IMR-90 (cell line): ENCODE results near the gene BAIAP2L1. TPM values are rescaled to one million over a fixed set of nuclear protein-coding genes. Genes with fewer than 3 reads are reported as not detected.

Experiments used
- ATAC-seq: fragments of 200-7000 bp; cut with Tn5 transposase; 2 replicates; pipeline ENCODE4 v1.9.1; 2020; ENCODE audit warnings: low read depth, mild to moderate bottlenecking, moderate library complexity
- BruUV-seq: library from RNA; stranded (reverse); fragments of 400-500 nt; replicated peaks from 2 replicates; lab custom pipeline; 2021; lab: Mats Ljungman, UMichigan
- CTCF ChIA-PET: fragments of 300-600 bp; formaldehyde crosslinking; extraction: SDS; loops from one replicate; lab custom pipeline; 2021; ENCODE audit warnings: antibody characterized with exemption; lab: Yijun Ruan, JAX
- POLR2A ChIA-PET: fragments of 300-600 bp; sonication (Branson Sonifier 250); formaldehyde crosslinking; loops from one replicate; lab custom pipeline; 2022; ENCODE audit warnings: antibody characterized with exemption; ENCODE audit not compliant: unreplicated experiment; lab: Charles Lee
- DNase-seq: peaks from one replicate; pipeline ENCODE4 v3.0.0; 2013
- H2AFZ ChIP-seq: replicated peaks from 2 replicates; pipeline ENCODE3; 2013; ENCODE audit warnings: low read length, mild to moderate bottlenecking; ENCODE audit not compliant: poor library complexity
- H2AK5ac ChIP-seq: 2 replicates; pipeline ENCODE4 v1.6.1; 2013; ENCODE audit warnings: low read depth, low read length, inconsistent platforms
- H2AK9ac ChIP-seq: replicated peaks from 2 replicates; pipeline ENCODE3; 2013; ENCODE audit warnings: mild to moderate bottlenecking, low read depth, low read length, moderate library complexity; ENCODE audit not compliant: poor library complexity
- H2BK120ac ChIP-seq: 2 replicates; pipeline ENCODE4 v1.6.1; 2013; ENCODE audit warnings: low read depth, low read length, inconsistent platforms
- H2BK15ac ChIP-seq: 3 replicates; pipeline ENCODE4 v1.6.1; 2013; ENCODE audit warnings: low read depth, low read length, inconsistent platforms
- H2BK20ac ChIP-seq: 2 replicates; pipeline ENCODE4 v1.6.1; 2013; ENCODE audit warnings: low read depth, mild to moderate bottlenecking, inconsistent platforms, low read length, moderate library complexity
- H2BK5ac ChIP-seq: 2 replicates; pipeline ENCODE4 v1.6.1; 2013; ENCODE audit warnings: mild to moderate bottlenecking, low read depth, low read length, inconsistent platforms; ENCODE audit not compliant: poor library complexity, severe bottlenecking
- H3K14ac ChIP-seq: replicated peaks from 2 replicates; pipeline ENCODE4 v1.6.1; 2013; ENCODE audit warnings: low read depth, low read length, inconsistent platforms
- H3K18ac ChIP-seq: 2 replicates; pipeline ENCODE4 v1.6.1; 2013; ENCODE audit warnings: low read depth, low read length, control low read depth
- H3K23ac ChIP-seq: 2 replicates; pipeline ENCODE4 v1.6.1; 2013; ENCODE audit warnings: low read depth, low read length, inconsistent platforms
- H3K27ac ChIP-seq: 2 replicates; pipeline ENCODE4 v1.5.1; 2013; ENCODE audit warnings: mild to moderate bottlenecking, control low read depth, low read length; ENCODE audit not compliant: insufficient read depth
- H3K27me3 ChIP-seq: 2 replicates; pipeline ENCODE4 v1.6.1; 2013; ENCODE audit warnings: low read length; ENCODE audit not compliant: control insufficient read depth, insufficient read depth
- H3K36me3 ChIP-seq: 2 replicates; pipeline ENCODE4 v1.6.1; 2013; ENCODE audit warnings: low read length, mixed read lengths; ENCODE audit not compliant: control insufficient read depth, insufficient read depth
- H3K4ac ChIP-seq: 2 replicates; pipeline ENCODE4 v1.6.1; 2013; ENCODE audit warnings: low read depth, low read length, inconsistent platforms
- H3K4me1 ChIP-seq: 2 replicates; pipeline ENCODE4 v1.6.1; 2013; ENCODE audit warnings: low read length, mixed read lengths; ENCODE audit not compliant: control insufficient read depth, insufficient read depth
- H3K4me2 ChIP-seq: 2 replicates; pipeline ENCODE4 v1.6.1; 2013; ENCODE audit warnings: low read depth, mild to moderate bottlenecking, control low read depth, low read length, moderate library complexity
- H3K4me3 ChIP-seq: 2 replicates; pipeline ENCODE4 v1.5.1; 2013; ENCODE audit warnings: low read depth, mild to moderate bottlenecking, control low read depth, low read length, moderate library complexity; ENCODE audit not compliant: insufficient read depth
- H3K56ac ChIP-seq: 2 replicates; pipeline ENCODE4 v1.6.1; 2013; ENCODE audit warnings: low read length, inconsistent platforms; ENCODE audit not compliant: insufficient read depth; ENCODE audit errors: extremely low read depth
- H3K79me1 ChIP-seq, 2 experiments: 2 replicates each; pipeline ENCODE4 v1.6.1; 2013; ENCODE audit warnings: low read length in 2 of 2, inconsistent platforms in 1 of 2, low read depth in 1 of 2
- H3K9ac ChIP-seq: 2 replicates; pipeline ENCODE4 v1.6.1; 2013; ENCODE audit warnings: low read depth, low read length, control low read depth
- H3K9me1 ChIP-seq: 2 replicates; pipeline ENCODE4 v1.6.1; 2013; ENCODE audit warnings: low read length, inconsistent platforms; ENCODE audit not compliant: insufficient read depth
- H3K9me3 ChIP-seq: 2 replicates; pipeline ENCODE4 v1.6.1; 2013; ENCODE audit warnings: low read length; ENCODE audit not compliant: control insufficient read depth, insufficient read depth
- H4K20me1 ChIP-seq: 2 replicates; pipeline ENCODE4 v1.6.1; 2013; ENCODE audit warnings: low read length, inconsistent platforms; ENCODE audit not compliant: insufficient read depth
- H4K5ac ChIP-seq: 2 replicates; pipeline ENCODE4 v1.6.1; 2013; ENCODE audit warnings: mild to moderate bottlenecking, low read depth, low read length, control low read depth
- H4K8ac ChIP-seq, 2 experiments: 2 replicates each; pipeline ENCODE4 v1.6.1; 2013; ENCODE audit warnings: low read depth in 2 of 2, low read length in 2 of 2, control low read depth in 1 of 2, inconsistent platforms in 1 of 2
- H4K91ac ChIP-seq: 2 replicates; pipeline ENCODE4 v1.6.1; 2013; ENCODE audit warnings: low read depth, low read length, inconsistent platforms; ENCODE audit not compliant: insufficient read depth
- FOS ChIP-seq: fragments of 150-350 bp; IDR thresholded peaks from 2 replicates; pipeline ENCODE4 v1.6.1; 2016; ENCODE audit warnings: low read depth, low read length
- RAD21 ChIP-seq: IDR thresholded peaks from 2 replicates; pipeline ENCODE4 v1.6.1; 2012; ENCODE audit warnings: low read length, improper control_type of control experiment
- RCOR1 ChIP-seq: IDR thresholded peaks from 2 replicates; pipeline ENCODE4 v1.6.1; 2012; ENCODE audit warnings: mild to moderate bottlenecking, low read length, improper control_type of control experiment; ENCODE audit not compliant: insufficient replicate concordance
- RFX5 ChIP-seq: IDR thresholded peaks from 2 replicates; pipeline ENCODE4 v1.8.0; 2012; ENCODE audit warnings: low read depth, mild to moderate bottlenecking, low read length, moderate library complexity
- WGBS, 2 experiments: methylation state at CpG; one replicate each; pipeline versions ENCODE4 v1.1.5 to v1.1.7; 2013; ENCODE audit warnings: missing lambda C conversion rate in 2 of 2; ENCODE audit not compliant: insufficient read length in 1 of 2; ENCODE audit errors: extremely low coverage in 2 of 2; 5-methylcytosine and 5-hydroxymethylcytosine counted together
- dilution Hi-C: fragments of 300-500 bp; cut with HindIII; formaldehyde crosslinking; loops from one replicate; pipeline ENCODE4 v1.14.3; 2018; ENCODE audit warnings: low sequenced_read_pairs; ENCODE audit not compliant: unreplicated experiment
- in situ Hi-C: fragments of 300-500 bp; cut with MboI; formaldehyde crosslinking; loops from 3 replicates; pipeline ENCODE4 v1.14.3; 2019; ENCODE audit warnings: low sequenced_read_pairs, inconsistent platforms, mixed read lengths
- intact Hi-C: fragments of 100-400 bp; cut with micrococcal nuclease; formaldehyde crosslinking; loops from 2 replicates; pipeline ENCODE4 v1.10.0; 2022
- polyA plus RNA-seq, 3 experiments: library from polyadenylated mRNA; depleted of rRNA; stranded (reverse); fragments of >200 nt; gene quantifications; 2 replicates each; pipeline ENCODE4 v1.2.3, GENCODE V29; 2012; ENCODE audit warnings: low replicate concordance in 1 of 3
- total RNA-seq: library from RNA; depleted of rRNA; stranded (reverse); fragments of >200 nt; gene quantifications from 2 replicates; pipeline ENCODE4 v1.2.3, GENCODE V29; 2012

The BAIAP2L1 gene
- total and polyA plus RNA-seq, 2 of the 4 experiments (the other 2 are of a cell fraction): 2.2 to 6.0 TPM

DNA sequence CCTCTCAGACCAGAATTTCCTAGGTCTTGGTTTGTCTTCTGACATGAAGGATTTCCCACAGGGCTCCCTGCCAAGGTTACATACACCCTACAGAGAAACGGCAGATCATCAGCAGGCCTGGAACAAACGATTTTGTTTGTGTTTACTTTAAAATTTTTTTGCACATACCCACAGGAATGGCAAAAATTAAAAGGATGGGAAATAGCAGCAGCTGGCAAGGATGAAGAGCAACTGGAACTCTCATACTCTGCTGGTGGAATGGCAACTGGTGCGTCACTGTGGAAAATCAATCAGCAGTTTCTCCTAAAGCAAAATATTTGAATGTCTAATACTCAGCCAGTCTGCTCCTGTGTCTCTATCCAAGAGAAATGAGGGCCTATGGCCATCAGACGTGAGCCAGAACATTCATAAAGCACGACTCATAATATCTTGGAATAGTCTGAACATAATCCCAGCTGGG is 6.5 kb downstream of the BAIAP2L1 start:
- Histone ChIP-seq H2BK15ac (no peak overlapping the region), H3K4ac (0 out of 2 replicates have a peak overlapping the region, but pooled peaks have one; percentile 66), H3K4me3 (no peak overlapping the region), H2BK20ac (no peak overlapping the region), H3K27ac (peak overlapping the region; percentile 55; the same call in 1 of the 2 replicates), H4K91ac (no peak overlapping the region), H4K5ac (no peak overlapping the region), H2BK120ac (no peak overlapping the region), H3K9me3 (no peaks in the 10 kb centered on the region), H3K4me2 (no peak overlapping the region), H3K9ac (no peak overlapping the region), H3K18ac (no peak overlapping the region), H2AK9ac (no peak overlapping the region), H3K4me1 (peaks cover 5% of the 10 kb centered on the region), H3K27me3 (no peaks in the 10 kb centered on the region), H3K23ac (no peak overlapping the region), H4K20me1 (no peaks in the 10 kb centered on the region), H3K9me1 (no peaks in the 10 kb centered on the region; the same call in 1 of the 2 replicates), H2BK5ac (peak overlapping the region; percentile 81), H2AFZ (peak overlapping the region; percentile 39), H3K36me3 (no peaks in the 10 kb centered on the region), H2AK5ac (no peak overlapping the region), H3K14ac (no peak overlapping the region), H3K79me1 (peaks cover 6 to 40% of the 10 kb centered on the region in 2 experiments; a peak in 3 of 4 replicates), H4K8ac (no peak overlapping the region), H3K56ac (no peak overlapping the region)
- ATAC-seq (peak; percentile 90), DNase-seq (peak; percentile 90)
- POLR2A ChIA-PET: no interaction called here
- CTCF ChIA-PET: interaction anchor here (0.6 kb wide), 1 partner anchor 117 kb away, joined by 3 read pairs; no protein-coding TSS in a partner anchor
- dilution Hi-C loops: no loop called here
- no CpG with 5 or more reads among the region's 5 CpGs for WGBS, 2 experiments
- intact Hi-C loops: loop anchor here (1.0 kb wide), 1 partner anchor 23 kb away; no protein-coding TSS in a partner anchor
- peak; percentile 48; the same call in 1 of the 2 replicates for TF ChIP-seq RFX5
- TF ChIP-seq RAD21: no peak
- peak; percentile 3; the same call in 1 of the 2 replicates for TF ChIP-seq FOS
- peak; percentile 91 for TF ChIP-seq RCOR1
- BruUV-seq: no TSS peak
- in situ Hi-C loops: no loop called here
